RWPE1 (cell line): Measurements from ENCODE around the gene FAM98C.
A peak's percentile ranks its signal among the peaks of the same experiment; 100 is the strongest.
"Not testable (repeated sequence)": the region's sequence is repeated elsewhere in the genome, so short reads cannot be mapped to it uniquely, and the experiment has no call there.

ENCODE experiments used
- CTCF ChIA-PET: fragments of 350-600 bp; sonication (Branson Sonifier 250); formaldehyde crosslinking; extraction: SDS; loops from one replicate; lab custom pipeline; 2021; lab: Yijun Ruan, JAX
- POLR2A ChIA-PET: fragments of 400-600 bp; formaldehyde crosslinking; extraction: SDS; loops from one replicate; lab custom pipeline; 2020; ENCODE audit warnings: antibody characterized with exemption; ENCODE audit not compliant: low non-redundant PET; lab: Yijun Ruan, JAX
- DNase-seq: peaks from one replicate; pipeline ENCODE4 v3.0.0; 2012; ENCODE audit warnings: low spot score
- H3K27ac ChIP-seq: fragments of 450-650 bp; 2 replicates; pipeline ENCODE4 v1.5.1; 2017
- TF ChIP-seq, protein P1 (sequence below): fragments of 450-650 bp; conservative IDR thresholded peaks from 2 replicates; pipeline ENCODE4 v1.5.1; 2017; ENCODE audit warnings: low read depth, mild to moderate bottlenecking

Gene FAM98C

DNA sequence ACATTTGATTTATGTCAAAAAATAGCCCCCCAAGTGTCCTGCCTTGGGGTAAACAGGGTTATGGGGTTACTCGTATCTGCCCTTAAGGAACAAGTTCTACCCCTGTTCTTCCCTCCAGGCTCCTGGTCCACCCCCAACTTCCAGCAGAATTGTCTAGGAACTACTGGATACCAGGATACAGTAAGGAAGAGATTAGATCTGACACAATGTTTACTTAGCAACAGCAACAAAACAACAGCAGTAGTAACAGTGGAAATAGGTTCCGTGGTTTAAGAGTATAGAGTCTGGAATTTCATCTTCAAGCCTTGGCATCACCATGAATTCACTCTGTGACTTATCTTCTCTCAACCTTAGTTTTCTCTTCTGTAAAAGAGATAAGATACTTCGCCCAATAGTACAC, 1.7 kb upstream of the FAM98C start:
- TF ChIP-seq, protein P1, sequence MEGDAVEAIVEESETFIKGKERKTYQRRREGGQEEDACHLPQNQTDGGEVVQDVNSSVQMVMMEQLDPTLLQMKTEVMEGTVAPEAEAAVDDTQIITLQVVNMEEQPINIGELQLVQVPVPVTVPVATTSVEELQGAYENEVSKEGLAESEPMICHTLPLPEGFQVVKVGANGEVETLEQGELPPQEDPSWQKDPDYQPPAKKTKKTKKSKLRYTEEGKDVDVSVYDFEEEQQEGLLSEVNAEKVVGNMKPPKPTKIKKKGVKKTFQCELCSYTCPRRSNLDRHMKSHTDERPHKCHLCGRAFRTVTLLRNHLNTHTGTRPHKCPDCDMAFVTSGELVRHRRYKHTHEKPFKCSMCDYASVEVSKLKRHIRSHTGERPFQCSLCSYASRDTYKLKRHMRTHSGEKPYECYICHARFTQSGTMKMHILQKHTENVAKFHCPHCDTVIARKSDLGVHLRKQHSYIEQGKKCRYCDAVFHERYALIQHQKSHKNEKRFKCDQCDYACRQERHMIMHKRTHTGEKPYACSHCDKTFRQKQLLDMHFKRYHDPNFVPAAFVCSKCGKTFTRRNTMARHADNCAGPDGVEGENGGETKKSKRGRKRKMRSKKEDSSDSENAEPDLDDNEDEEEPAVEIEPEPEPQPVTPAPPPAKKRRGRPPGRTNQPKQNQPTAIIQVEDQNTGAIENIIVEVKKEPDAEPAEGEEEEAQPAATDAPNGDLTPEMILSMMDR: no peak
- H3K27ac ChIP-seq: no peak overlapping the region
- CTCF ChIA-PET: no interaction called here
- no peak for DNase-seq
- POLR2A ChIA-PET: no interaction called here

GRCh38 chr19:38402623-38402966, 298 bp upstream of the FAM98C start:
- POLR2A ChIA-PET: interaction anchor here (0.6 kb wide), 1 partner anchor 13 kb away, joined by 4 read pairs; no protein-coding TSS in a partner anchor
- TF ChIP-seq, protein P1: no peak
- peak overlapping the region; percentile 78 for H3K27ac ChIP-seq
- CTCF ChIA-PET: interaction anchor here (0.5 to 1.8 kb wide), 12 partner anchors 9 to 677 kb away, joined by 3 to 7 read pairs (median 4); partner anchors contain the start of genes MRPS12 and SARS2
- DNase-seq: no peak

DNA sequence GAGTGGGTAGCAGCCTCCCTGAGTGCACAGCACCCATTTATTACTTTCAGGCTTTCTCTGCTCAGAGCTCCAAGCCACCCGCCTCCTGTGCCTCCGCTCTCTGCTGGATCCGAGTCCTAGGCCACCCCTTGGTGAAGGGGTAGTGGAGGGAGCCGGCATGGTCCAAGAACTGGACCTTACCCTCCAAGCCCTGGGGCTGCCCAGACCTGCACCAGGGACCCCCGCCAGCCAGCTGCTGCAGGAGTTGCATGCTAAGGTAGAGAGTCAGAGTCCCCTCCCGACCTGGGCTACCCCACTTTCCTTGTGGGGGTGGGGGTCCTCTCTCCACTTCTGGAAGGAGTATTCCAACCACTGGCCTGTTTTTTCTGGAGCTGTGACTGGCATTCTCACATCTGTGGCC, 2.0 kb downstream of the FAM98C start:
- CTCF ChIA-PET: interaction anchor here (0.5 to 1.7 kb wide), 3 partner anchors 59 to 229 kb away, joined by 3 to 5 read pairs (median 5); no protein-coding TSS in a partner anchor
- no peak for DNase-seq
- TF ChIP-seq, protein P1: no peak
- POLR2A ChIA-PET: no interaction called here
- H3K27ac ChIP-seq: peak overlapping the region; percentile 78; the same call in 1 of the 2 replicates

DNA sequence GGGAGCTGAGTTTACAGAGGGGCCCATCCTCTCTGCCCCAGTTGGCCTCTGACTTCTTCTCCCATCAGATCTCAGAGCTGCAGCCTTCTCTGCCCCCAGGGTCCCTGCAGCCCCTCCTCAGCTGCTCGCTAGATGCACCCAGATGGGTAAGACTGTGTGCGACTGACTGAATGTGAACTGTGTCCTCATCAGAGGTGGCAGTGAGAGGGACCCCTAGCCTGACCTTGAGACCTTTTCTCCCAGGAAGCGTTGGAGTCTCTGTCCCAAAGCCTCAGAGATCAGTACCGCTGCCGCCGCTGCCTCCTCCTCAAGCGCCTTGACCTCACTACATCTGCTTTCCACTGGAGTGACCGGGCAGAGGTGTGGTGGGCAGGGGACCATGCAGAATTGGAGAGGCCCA, 2.4 kb downstream of the FAM98C start:
- H3K27ac ChIP-seq: peak overlapping the region; percentile 78; the same call in 1 of the 2 replicates
- ChIA-PET POLR2A (no interaction called here), CTCF (interaction anchor here (0.6 kb wide), 1 partner anchor 59 kb away, joined by 5 read pairs; no protein-coding TSS in a partner anchor)
- no peak for DNase-seq
- TF ChIP-seq, protein P1: no peak

DNA sequence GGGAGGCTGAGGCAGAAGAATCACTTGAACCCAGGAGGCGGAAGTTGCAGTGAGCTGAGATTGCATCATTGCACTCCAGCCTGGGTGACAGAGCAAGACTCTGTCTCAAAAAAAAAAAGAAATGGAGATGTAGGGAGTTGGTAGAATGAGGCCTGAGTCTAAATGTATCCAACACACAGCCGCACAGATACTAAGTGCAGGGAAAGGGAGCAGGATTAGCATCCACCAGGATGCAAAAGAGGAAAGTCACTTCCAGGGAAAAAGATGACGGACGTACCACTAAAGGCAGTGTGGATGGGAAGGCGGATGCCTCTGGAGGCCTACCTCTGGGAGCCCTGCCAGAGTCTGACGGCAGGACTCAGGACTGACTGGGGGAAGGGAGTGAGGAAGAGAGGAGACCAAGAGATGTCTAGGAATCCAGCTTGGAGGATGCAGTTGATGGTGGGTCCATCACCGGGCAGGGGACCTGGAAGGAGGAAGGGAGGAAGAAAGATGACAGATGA, 6.8 kb downstream of the FAM98C start:
- no peak for DNase-seq
- no peak overlapping the region; the same call in 1 of the 2 replicates for H3K27ac ChIP-seq
- ChIA-PET POLR2A (interaction anchor here (0.6 kb wide), 1 partner anchor 140 kb away, joined by 3 read pairs; no protein-coding TSS in a partner anchor), CTCF (interaction anchor here (0.6 kb wide), 1 partner anchor 14 kb away, joined by 3 read pairs; no protein-coding TSS in a partner anchor)
- TF ChIP-seq, protein P1: no peak

- ChIA-PET POLR2A (interaction anchor here (0.6 kb wide), 1 partner anchor 139 kb away, joined by 3 read pairs; no protein-coding TSS in a partner anchor), CTCF (interaction anchor here (0.6 kb wide), 1 partner anchor 14 kb away, joined by 3 read pairs; no protein-coding TSS in a partner anchor)
- DNase-seq, H3K27ac ChIP-seq: not testable (repeated sequence)
Observed at GRCh38 chr19:38410407-38410806, 7.5 kb downstream of the FAM98C start.
